NT2/D1 (cell line): ENCODE results near the gene NOL4L.

Source experiments
- DNase-seq: peaks from one replicate; pipeline ENCODE4 v3.0.0-alpha.2; 2011; ENCODE audit warnings: low read depth, low spot score
- H3K27me3 ChIP-seq: 2 replicates; pipeline ENCODE4 v1.6.0; 2011; ENCODE audit warnings: mild to moderate bottlenecking; ENCODE audit not compliant: insufficient read length, insufficient read depth
- H3K36me3 ChIP-seq: 2 replicates; pipeline ENCODE4 v1.6.1; 2011; ENCODE audit warnings: mild to moderate bottlenecking, low read length, mixed read lengths; ENCODE audit not compliant: insufficient read depth, insufficient read length
- H3K4me1 ChIP-seq: 2 replicates; pipeline ENCODE4 v1.5.1; 2011; ENCODE audit not compliant: insufficient read depth, insufficient read length
- H3K4me3 ChIP-seq: 2 replicates; pipeline ENCODE4 v1.5.1; 2011; ENCODE audit warnings: low read depth; ENCODE audit not compliant: insufficient read length
- H3K9ac ChIP-seq: 2 replicates; pipeline ENCODE4 v1.6.0; 2011; ENCODE audit warnings: low read depth; ENCODE audit not compliant: insufficient read length
- H3K9me3 ChIP-seq: 2 replicates; pipeline ENCODE4 v1.5.1; 2011; ENCODE audit warnings: mild to moderate bottlenecking, low read length; ENCODE audit not compliant: insufficient read depth
- SUZ12 ChIP-seq: IDR thresholded peaks from 2 replicates; pipeline ENCODE4 v1.6.1; 2011; ENCODE audit not compliant: insufficient read length, insufficient read depth; ENCODE audit errors: extremely low read depth
- YY1 ChIP-seq: IDR thresholded peaks from 2 replicates; pipeline ENCODE4 v1.6.1; 2011; ENCODE audit not compliant: insufficient read length, insufficient read depth
- ZNF274 ChIP-seq: IDR thresholded peaks from 2 replicates; pipeline ENCODE4 v1.6.1; 2011; ENCODE audit warnings: mild to moderate bottlenecking, low read depth, low read length

The NOL4L gene

GRCh38 chr20:32560989-32561830 is 23.9 kb downstream of the NOL4L start:
- Histone ChIP-seq H3K27me3 (no peaks in the 10 kb centered on the region), H3K36me3 (no peaks in the 10 kb centered on the region), H3K9me3 (no peaks in the 10 kb centered on the region), H3K9ac (peak overlapping the region; percentile 56), H3K4me3 (peak overlapping the region; percentile 0), H3K4me1 (peaks cover 38% of the 10 kb centered on the region)
- no peak for TF ChIP-seq ZNF274
- TF ChIP-seq YY1, result no peak
- TF ChIP-seq SUZ12, result no peak
- no peak for DNase-seq

- TF ChIP-seq SUZ12 (no peak), ZNF274 (no peak), YY1 (no peak)
- Histone ChIP-seq H3K4me3 (no peak overlapping the region), H3K36me3 (no peaks in the 10 kb centered on the region), H3K9ac (peak overlapping the region; percentile 56), H3K4me1 (peaks cover 38% of the 10 kb centered on the region), H3K9me3 (no peaks in the 10 kb centered on the region), H3K27me3 (no peaks in the 10 kb centered on the region)
- no peak for DNase-seq
Observed at GRCh38 chr20:32560482-32560988, 24.6 kb downstream of the NOL4L start.

GRCh38 chr20:32559753-32560380 is 25.3 kb downstream of the NOL4L start:
- DNase-seq, result no peak
- no peaks in the 10 kb centered on the region for H3K36me3 ChIP-seq
- H3K9ac ChIP-seq, result no peak overlapping the region
- H3K4me3 ChIP-seq, result no peak overlapping the region
- no peaks in the 10 kb centered on the region for H3K27me3 ChIP-seq
- TF ChIP-seq YY1 (no peak), SUZ12 (no peak), ZNF274 (no peak)
- peaks cover 37% of the 10 kb centered on the region for H3K4me1 ChIP-seq
- no peaks in the 10 kb centered on the region for H3K9me3 ChIP-seq

DNA sequence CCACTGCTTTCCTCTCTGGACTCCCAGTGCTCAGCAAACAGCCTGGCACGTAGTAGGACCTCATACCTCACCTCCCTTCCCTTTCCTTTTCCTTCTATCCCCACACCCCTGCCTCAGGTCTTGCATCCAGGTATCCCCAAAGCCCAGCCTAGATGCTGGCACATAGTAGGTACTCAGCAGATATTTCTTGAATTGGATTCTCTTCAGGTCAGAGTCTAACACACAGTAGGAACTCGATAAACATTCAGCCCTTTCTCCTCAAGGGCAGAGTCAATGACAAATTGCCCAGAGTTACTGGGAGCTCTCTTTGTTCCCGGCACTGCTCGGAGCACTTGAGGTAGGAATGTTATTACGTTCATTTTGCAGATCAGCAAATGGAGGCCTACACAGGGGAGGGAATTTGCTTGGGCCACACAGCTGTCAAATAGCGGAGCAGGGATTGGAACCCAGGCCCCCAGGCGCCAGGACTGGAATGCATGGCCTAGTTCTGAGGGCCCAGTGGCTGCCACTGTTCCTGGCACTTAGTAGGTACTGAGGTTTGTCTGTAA is 25.9 kb downstream of the NOL4L start:
- H3K9ac ChIP-seq, result no peak overlapping the region
- no peaks in the 10 kb centered on the region for H3K27me3 ChIP-seq
- no peak overlapping the region for H3K4me3 ChIP-seq
- no peak for DNase-seq
- no peak for TF ChIP-seq SUZ12
- TF ChIP-seq ZNF274, result no peak
- TF ChIP-seq YY1, result no peak
- no peaks in the 10 kb centered on the region for H3K9me3 ChIP-seq
- peaks cover 38% of the 10 kb centered on the region for H3K4me1 ChIP-seq
- no peaks in the 10 kb centered on the region for H3K36me3 ChIP-seq

DNA sequence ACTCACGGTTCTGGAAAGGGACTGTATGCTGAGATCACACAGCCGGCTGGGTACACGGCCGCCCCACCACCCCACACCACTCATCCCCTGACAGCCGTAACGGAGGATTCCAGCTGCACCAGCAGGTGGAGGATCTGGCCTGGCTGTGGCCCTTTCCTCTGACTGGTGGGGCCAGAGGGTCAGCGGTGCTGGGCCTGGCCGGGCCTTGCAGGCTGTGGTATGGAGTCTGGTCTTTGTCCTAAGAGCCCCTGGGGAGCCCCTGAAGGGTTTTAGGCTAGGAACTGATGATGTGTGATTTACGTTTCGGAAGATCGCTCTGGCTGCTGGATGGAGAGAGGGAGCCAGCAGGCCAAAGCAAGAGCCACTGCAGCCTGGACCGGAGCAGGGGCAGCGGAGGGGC is 26.6 kb downstream of the NOL4L start:
- H3K9ac ChIP-seq, result peak overlapping the region; percentile 32

DNA sequence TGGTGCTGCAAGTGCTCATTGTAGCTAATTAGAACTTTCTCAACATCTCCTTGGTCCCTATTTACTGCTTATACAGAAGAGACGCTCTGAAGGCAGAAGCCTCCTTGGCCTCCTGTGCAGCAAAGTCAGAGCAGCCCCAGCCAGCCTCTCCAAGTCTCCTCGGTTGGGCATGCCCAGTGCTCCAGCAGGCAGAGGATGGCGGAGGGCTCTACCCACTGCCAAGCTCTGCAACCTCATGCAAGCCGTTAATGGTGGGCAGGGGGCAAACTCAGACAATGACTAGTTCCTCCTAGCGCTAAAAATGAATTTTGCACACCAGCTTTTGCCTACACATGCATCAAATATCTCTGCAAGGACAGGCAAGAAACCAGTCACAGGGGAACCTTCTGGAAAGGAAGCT is 27.8 kb downstream of the NOL4L start:
- Histone ChIP-seq H3K4me1 (peaks cover 26% of the 10 kb centered on the region), H3K4me3 (no peak overlapping the region), H3K9me3 (no peaks in the 10 kb centered on the region), H3K9ac (no peak overlapping the region), H3K27me3 (no peaks in the 10 kb centered on the region), H3K36me3 (no peaks in the 10 kb centered on the region)
- no peak for DNase-seq
- no peak for TF ChIP-seq SUZ12
- no peak for TF ChIP-seq YY1
- no peak for TF ChIP-seq ZNF274

More for the DNA sequence above, 26.6 kb downstream of the NOL4L start:
- TF ChIP-seq SUZ12 (no peak), ZNF274 (no peak), YY1 (no peak)
- H3K36me3 ChIP-seq, result no peaks in the 10 kb centered on the region
- no peaks in the 10 kb centered on the region for H3K27me3 ChIP-seq
- H3K4me3 ChIP-seq, result no peak overlapping the region
- H3K9me3 ChIP-seq, result no peaks in the 10 kb centered on the region
- peaks cover 30% of the 10 kb centered on the region for H3K4me1 ChIP-seq
- DNase-seq, result no peak
